ENCODE results near the gene EEFSEC.

GRCh38 chr3:128174675-128175590, 21.7 kb downstream of the EEFSEC start:
- TF ChIP-seq CTCF (conservative IDR thresholded peaks at IDR 0.05; ENCODE audit: low read depth, low read length) (no peak), EZH2phosphoT487 (IDR thresholded peaks at IDR 0.05; ENCODE audit: borderline replicate concordance, low read length) (no peak), EZH2 (IDR thresholded peaks at IDR 0.05; ENCODE audit: low read length, unreplicated experiment) (no peak)

Data from PC-3 (cell line).